Activated CD4-positive, alpha-beta T cell treated with anti-CD3 and anti-CD28 coated beads, Interleukin-2, Interleukin-4, amounts not matched to agents 100 ng/mL and 50 ng/mL, durations not matched to agents 16 hours and 8 hours (primary cell): ENCODE results near the gene DAPK3.
"Not testable (repeated sequence)": the region's sequence is repeated elsewhere in the genome, so short reads cannot be mapped to it uniquely, and the experiment has no call there.

ENCODE experiments used
- DNase-seq: peaks from one replicate; pipeline ENCODE4 v3.0.0-alpha.2; 2020; ENCODE audit warnings: low spot score

DAPK3 gene

GRCh38 chr19:3954107-3954506 lies 16.8 kb downstream of the DAPK3 start:
- no peak for DNase-seq

- not testable (repeated sequence) for DNase-seq
Observed at GRCh38 chr19:3952755-3953276, 18.1 kb downstream of the DAPK3 start.

- no peak for DNase-seq
Observed at GRCh38 chr19:3950871-3951861, 19.7 kb downstream of the DAPK3 start.

GRCh38 chr19:3949997-3950859 lies 20.7 kb downstream of the DAPK3 start:
- DNase-seq: no peak

GRCh38 chr19:3949294-3949693 lies 21.6 kb downstream of the DAPK3 start:
- no peak for DNase-seq

GRCh38 chr19:3947316-3947933 lies 23.5 kb downstream of the DAPK3 start:
- not testable (repeated sequence) for DNase-seq

- no peak for DNase-seq
Observed at GRCh38 chr19:3945838-3946237, 25.1 kb downstream of the DAPK3 start.

- no peak for DNase-seq
Observed at GRCh38 chr19:3944018-3944721, 26.7 kb downstream of the DAPK3 start.

GRCh38 chr19:3942790-3943409 lies 28.0 kb downstream of the DAPK3 start:
- no peak for DNase-seq

- not testable (repeated sequence) for DNase-seq
Observed at GRCh38 chr19:3938300-3938950, 32.5 kb downstream of the DAPK3 start.

GRCh38 chr19:3936506-3937442 lies 34.1 kb downstream of the DAPK3 start:
- DNase-seq: no peak

- DNase-seq: no peak
Observed at GRCh38 chr19:3932931-3933810, 37.7 kb downstream of the DAPK3 start, which contains the start of gene NMRK2. TSS of gene NMRK2 (plus strand) at chr19:3933069. CDS start at chr19:3933672, 603 bp downstream.

- DNase-seq: no peak
Observed at GRCh38 chr19:3931041-3931440, 39.9 kb downstream of the DAPK3 start.

GRCh38 chr19:3923912-3924311 lies 47.0 kb downstream of the DAPK3 start:
- DNase-seq: no peak

- no peak for DNase-seq
Observed at GRCh38 chr19:3923096-3923758, 47.7 kb downstream of the DAPK3 start.

GRCh38 chr19:3919793-3920192 lies 51.1 kb downstream of the DAPK3 start:
- no peak for DNase-seq

GRCh38 chr19:3916033-3916432 lies 54.9 kb downstream of the DAPK3 start:
- DNase-seq: no peak

- no peak for DNase-seq
Observed at GRCh38 chr19:3914199-3914598, 56.7 kb downstream of the DAPK3 start.
